Activated naive CD8-positive, alpha-beta T cell treated with anti-CD3 and anti-CD28 coated beads, Interleukin-2, amount 50 U/mL, for 24 hours (primary cell): ENCODE measurements around the gene SH3RF3.
"Not testable (repeated sequence)": the region's sequence is repeated elsewhere in the genome, so short reads cannot be mapped to it uniquely, and the experiment has no call there.

ENCODE experiments used
- ATAC-seq: fragments of 150-1000 bp; cut with Tn5 transposase; one replicate; pipeline ENCODE4 v1.10.0; 2021
- DNase-seq: peaks from one replicate; pipeline ENCODE4 v3.0.0; 2021
- H3K27ac Mint-ChIP-seq: one replicate; pipeline ENCODE4 v1.8.0; 2021; ENCODE audit warnings: mild to moderate bottlenecking, mixed read lengths
- H3K27me3 Mint-ChIP-seq: one replicate; pipeline ENCODE4 v1.8.0; 2021; ENCODE audit warnings: mixed read lengths
- H3K36me3 Mint-ChIP-seq: one replicate; pipeline ENCODE4 v1.8.0; 2021; ENCODE audit warnings: low read depth, mixed read lengths
- H3K4me1 Mint-ChIP-seq: one replicate; pipeline ENCODE4 v1.8.0; 2021; ENCODE audit warnings: mixed read lengths
- H3K4me3 Mint-ChIP-seq: one replicate; pipeline ENCODE4 v1.8.0; 2021; ENCODE audit warnings: mild to moderate bottlenecking, moderate library complexity, mixed read lengths
- H3K9me3 Mint-ChIP-seq: one replicate; pipeline ENCODE4 v1.8.0; 2021; ENCODE audit warnings: mixed read lengths

The SH3RF3 gene

DNA sequence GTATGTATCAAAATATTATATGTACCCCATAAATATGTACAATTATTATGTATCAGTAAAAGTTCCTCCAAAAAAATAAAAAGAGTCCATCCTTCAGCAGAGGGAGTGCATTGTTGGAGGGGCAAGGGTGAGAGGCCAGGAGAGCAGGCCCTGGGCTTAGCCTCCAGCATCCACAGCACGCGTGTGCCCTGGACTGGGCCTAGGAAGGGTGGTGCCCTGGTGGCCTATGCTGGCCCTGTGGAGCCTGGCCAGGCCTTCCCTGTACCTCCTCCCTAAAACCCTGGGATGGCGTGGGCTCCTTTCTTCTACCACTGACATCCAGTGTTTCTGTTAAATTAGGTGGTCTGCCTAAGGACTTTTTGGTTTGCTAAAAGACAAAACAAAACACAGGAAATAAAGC, 93.4 kb downstream of the SH3RF3 start:
- no peak for ATAC-seq
- peaks cover 18% of the 10 kb centered on the region for H3K4me1 Mint-ChIP-seq
- peaks cover 10% of the 10 kb centered on the region for H3K27me3 Mint-ChIP-seq
- H3K9me3 Mint-ChIP-seq, result no peaks in the 10 kb centered on the region
- no peak overlapping the region for H3K4me3 Mint-ChIP-seq
- no peaks in the 10 kb centered on the region for H3K36me3 Mint-ChIP-seq
- no peak overlapping the region for H3K27ac Mint-ChIP-seq
- DNase-seq, result no peak

DNA sequence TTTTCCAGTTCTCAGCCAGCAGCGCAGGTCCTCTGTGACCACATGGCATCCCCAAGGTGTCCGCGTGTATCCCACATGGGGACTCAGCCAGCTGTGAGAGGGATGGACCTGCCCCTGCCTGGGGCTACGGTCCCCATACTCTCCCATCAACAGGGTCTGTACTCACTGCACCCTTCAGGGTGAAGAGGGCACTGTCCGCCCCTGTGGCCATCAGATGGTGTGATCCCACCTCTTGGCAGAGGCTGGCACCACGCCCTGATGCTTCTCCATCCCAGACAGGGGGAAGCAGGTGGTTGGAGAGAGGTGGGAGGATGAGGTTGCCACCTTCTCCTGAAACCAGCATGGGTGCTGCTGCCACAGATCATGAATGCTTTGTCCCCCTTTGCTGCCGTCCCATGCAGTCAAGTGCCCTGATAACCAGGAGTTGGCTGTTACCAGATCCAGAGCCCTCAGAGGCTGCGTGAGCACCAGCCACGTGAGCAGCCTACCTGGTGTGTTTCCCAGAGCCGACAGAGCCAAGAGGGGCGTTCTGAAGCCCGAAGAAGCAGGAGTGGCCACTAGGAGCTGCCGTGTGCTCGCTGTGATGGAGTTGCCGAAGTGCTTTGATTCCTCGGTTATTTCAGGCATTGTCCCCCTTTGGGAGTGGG, 93.9 kb downstream of the SH3RF3 start:
- peaks cover 13% of the 10 kb centered on the region for H3K4me1 Mint-ChIP-seq

DNA sequence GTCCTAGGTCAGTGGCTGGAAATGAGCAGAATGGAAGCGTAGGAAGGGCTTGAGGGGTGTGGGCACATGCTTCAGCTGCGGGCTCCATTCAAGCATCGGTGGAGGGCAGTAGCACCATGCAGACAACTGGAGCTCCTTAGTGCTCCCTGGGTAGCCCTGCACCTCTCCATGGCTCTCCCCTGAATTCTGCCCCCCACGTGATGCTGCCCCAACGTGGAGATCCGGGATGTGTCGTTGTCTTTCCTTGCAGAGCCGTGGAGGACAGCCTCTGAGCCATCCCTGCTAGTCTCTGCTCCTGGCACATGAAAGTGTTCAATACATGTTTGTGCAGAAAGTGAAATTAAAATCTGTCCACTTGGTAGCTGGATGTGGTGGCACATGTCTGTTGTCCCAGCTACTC, 94.5 kb downstream of the SH3RF3 start:
- H3K27me3 Mint-ChIP-seq, result peaks cover 9% of the 10 kb centered on the region
- H3K4me1 Mint-ChIP-seq, result peaks cover 8% of the 10 kb centered on the region

More for the DNA sequence above, 93.9 kb downstream of the SH3RF3 start:
- Mint-ChIP-seq H3K4me3 (no peak overlapping the region), H3K36me3 (no peaks in the 10 kb centered on the region), H3K27ac (no peak overlapping the region), H3K9me3 (no peaks in the 10 kb centered on the region), H3K27me3 (peaks cover 9% of the 10 kb centered on the region)
- DNase-seq (no peak), ATAC-seq (no peak)

DNA sequence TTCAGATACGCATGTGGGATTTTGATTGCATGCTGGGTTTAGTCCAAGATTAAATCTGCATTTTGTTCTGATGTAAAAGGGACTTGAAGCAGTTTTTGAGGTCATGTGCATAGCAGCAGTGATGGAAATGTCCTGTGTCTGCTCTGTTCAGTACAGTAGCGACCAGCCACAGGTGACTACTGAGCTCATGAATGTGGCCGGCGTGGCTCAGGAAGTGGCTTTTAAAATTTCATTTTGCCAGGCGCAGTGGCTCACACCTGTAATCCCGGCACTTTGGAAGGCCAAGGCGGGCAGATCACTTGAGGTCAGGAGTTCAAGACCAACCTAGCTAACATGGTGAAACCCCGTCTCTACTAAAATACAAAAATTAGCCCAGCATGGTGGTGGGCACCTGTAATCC, 95.3 kb downstream of the SH3RF3 start:
- ATAC-seq, H3K36me3 Mint-ChIP-seq, H3K4me1 Mint-ChIP-seq, H3K27ac Mint-ChIP-seq, H3K4me3 Mint-ChIP-seq, DNase-seq, H3K9me3 Mint-ChIP-seq, H3K27me3 Mint-ChIP-seq: not testable (repeated sequence)

More for the DNA sequence above, 94.5 kb downstream of the SH3RF3 start:
- Mint-ChIP-seq H3K36me3 (no peaks in the 10 kb centered on the region), H3K27ac (no peak overlapping the region), H3K4me3 (no peak overlapping the region), H3K9me3 (no peaks in the 10 kb centered on the region)
- DNase-seq (no peak), ATAC-seq (no peak)

DNA sequence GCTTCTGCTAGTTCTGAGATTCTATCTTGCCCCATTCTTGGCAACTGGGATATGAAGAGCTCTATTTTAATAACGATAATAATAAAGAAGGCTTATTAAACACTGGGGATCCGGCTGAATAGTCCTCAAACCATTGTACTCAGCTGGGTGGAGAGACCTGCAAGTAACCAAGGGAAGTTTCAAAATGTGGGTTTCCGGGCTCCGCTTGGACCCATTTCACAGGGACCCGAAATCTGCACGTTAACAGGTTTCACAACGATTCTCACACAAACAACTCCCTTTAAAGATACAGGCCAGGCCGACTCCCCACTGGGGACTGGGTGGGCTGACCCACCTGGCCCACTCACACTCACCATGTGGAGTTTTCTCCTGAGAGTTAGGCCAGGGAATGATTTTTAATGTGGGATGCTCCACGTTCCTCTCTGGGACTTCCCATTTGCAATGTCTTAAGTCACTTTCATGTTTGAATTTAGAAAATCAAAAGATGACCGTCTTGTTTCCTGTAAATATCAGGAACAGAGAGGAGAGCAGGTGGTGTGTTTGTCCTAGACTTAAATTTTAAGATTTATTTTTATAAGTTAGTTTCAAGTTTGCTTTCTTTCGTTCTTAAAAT, 96.3 kb downstream of the SH3RF3 start:
- no peak for ATAC-seq
- no peaks in the 10 kb centered on the region for H3K27me3 Mint-ChIP-seq

DNA sequence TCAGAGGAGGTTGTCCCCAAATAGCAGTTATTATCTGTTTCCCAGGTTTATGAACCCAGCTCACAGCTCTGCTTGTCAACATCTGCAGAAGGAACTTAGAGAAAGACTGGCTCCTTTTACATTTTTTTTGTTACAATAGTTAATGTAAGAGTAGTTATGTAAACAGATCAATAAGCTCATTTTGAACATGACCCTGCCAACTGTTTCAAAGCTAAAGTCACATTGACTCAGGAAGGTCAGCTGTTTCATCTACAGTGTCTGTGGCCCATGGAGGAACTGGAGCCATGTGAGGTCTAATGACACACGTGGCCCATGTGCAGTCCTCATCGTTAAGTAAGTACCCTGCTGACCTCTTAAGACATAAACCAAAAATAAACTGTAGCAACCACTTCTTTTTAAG, 97.1 kb downstream of the SH3RF3 start:
- H3K4me1 Mint-ChIP-seq, result peaks cover 16% of the 10 kb centered on the region
- H3K27me3 Mint-ChIP-seq, result no peaks in the 10 kb centered on the region
- no peaks in the 10 kb centered on the region for H3K36me3 Mint-ChIP-seq
- H3K27ac Mint-ChIP-seq, result no peak overlapping the region
- H3K4me3 Mint-ChIP-seq, result no peak overlapping the region
- ATAC-seq, result no peak
- no peaks in the 10 kb centered on the region for H3K9me3 Mint-ChIP-seq
- DNase-seq, result no peak

More for the DNA sequence above, 96.3 kb downstream of the SH3RF3 start:
- Mint-ChIP-seq H3K9me3 (no peaks in the 10 kb centered on the region), H3K4me1 (peaks cover 8% of the 10 kb centered on the region), H3K36me3 (no peaks in the 10 kb centered on the region), H3K4me3 (no peak overlapping the region), H3K27ac (no peak overlapping the region)
- DNase-seq, result no peak

DNA sequence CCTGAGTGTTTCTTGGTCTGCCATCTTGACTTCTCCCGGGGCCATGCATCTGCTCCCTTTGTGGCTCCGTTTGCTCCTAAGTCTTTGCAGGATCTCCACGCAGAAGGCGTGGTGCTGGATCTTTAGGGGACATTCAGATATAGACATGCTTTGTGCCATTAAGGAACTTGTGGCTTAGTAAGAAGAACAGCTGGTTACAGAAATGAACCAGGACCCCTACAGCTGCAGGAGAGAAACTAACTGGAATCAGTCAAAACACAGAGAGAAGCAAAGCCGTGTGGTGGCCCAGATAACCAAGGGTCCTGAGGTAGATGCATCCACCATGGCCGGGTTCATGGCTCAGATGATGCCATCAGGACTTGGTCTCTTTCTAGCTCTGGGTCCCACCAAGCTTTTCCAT, 97.6 kb downstream of the SH3RF3 start:
- DNase-seq (no peak), ATAC-seq (no peak)
- no peak overlapping the region for H3K27ac Mint-ChIP-seq
- H3K36me3 Mint-ChIP-seq, result no peaks in the 10 kb centered on the region
- no peak overlapping the region for H3K4me3 Mint-ChIP-seq
- H3K27me3 Mint-ChIP-seq, result no peaks in the 10 kb centered on the region
- no peaks in the 10 kb centered on the region for H3K9me3 Mint-ChIP-seq
- H3K4me1 Mint-ChIP-seq, result peaks cover 21% of the 10 kb centered on the region

DNA sequence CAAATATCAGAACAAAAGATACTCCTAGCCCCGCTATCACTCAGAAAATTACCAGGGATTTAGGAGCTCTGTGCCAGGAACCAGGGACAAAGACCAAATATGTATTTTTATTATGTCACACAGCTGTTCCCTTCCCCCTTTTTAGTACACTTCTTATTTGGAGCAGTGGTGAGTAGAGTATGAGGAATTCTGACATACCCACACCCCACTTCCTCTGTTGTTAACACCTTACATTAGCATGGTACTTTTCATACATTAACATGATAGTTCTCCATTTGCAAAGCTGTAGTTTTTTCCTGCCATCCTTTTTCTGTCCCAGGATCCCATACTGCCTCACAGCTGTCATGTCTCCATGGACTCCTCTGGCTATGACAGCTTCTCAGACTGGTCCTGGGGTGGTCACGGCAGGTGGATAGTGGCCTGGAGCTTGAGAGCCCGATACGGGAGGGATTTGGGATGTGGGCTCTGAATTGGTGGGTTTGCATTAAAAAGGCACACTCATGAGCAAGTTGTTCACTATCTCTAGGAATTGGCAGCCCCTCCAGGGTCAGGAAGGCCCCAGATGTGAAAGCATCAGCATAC, 100.2 kb downstream of the SH3RF3 start:
- Mint-ChIP-seq H3K9me3 (no peaks in the 10 kb centered on the region), H3K4me1 (peaks cover 27% of the 10 kb centered on the region), H3K4me3 (no peak overlapping the region), H3K36me3 (no peaks in the 10 kb centered on the region), H3K27ac (no peak overlapping the region), H3K27me3 (no peaks in the 10 kb centered on the region)
- DNase-seq, result no peak
- ATAC-seq, result no peak

DNA sequence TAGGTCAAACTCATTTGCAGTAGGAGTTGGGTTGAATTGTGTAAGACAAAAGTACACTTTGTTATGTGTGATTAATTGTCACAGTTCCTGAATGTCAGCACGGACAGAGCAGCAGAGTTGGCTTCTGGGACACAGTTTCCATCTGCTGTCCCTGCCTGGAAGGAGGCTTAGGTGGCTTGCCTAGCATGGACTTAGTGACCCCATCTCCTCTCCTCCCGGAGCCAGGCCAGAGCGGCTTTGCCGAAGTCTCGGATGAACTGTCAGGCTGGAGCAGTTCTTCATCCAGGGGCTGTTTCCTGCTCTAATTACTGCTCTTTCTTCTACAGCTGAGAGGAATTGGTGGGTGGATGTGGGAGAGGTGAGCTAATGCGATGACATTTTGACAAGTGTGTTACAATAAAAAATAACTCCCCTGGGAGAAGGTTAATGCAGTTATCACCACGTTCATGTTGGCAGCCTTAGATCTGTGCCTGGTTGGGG, 102.0 kb downstream of the SH3RF3 start:
- no peaks in the 10 kb centered on the region for H3K27me3 Mint-ChIP-seq
- H3K4me1 Mint-ChIP-seq, result peaks cover 34% of the 10 kb centered on the region
- H3K27ac Mint-ChIP-seq, result no peak overlapping the region
- no peaks in the 10 kb centered on the region for H3K9me3 Mint-ChIP-seq
- H3K4me3 Mint-ChIP-seq, result no peak overlapping the region
- ATAC-seq (peak; percentile 75), DNase-seq (no peak)
- H3K36me3 Mint-ChIP-seq, result no peaks in the 10 kb centered on the region

DNA sequence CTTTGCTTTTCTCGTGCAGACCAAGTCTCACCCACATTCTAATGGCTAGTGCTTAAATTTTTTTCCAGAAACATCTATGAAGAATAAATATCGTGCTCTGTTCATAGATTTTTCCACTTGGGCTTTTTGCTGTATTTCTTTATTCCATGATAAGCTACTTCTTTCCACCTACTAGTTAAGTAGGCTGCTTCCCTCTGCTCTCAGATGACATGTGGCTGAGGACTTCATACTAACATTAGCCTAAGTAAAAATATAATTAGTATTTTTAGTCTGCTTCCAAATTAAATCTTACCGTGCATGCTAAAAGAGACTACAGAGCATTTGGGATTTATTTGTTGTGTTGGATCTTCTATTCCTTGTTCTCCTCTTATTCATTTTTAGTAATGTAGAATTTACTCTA, 102.4 kb downstream of the SH3RF3 start:
- H3K36me3 Mint-ChIP-seq, result no peaks in the 10 kb centered on the region
- H3K27ac Mint-ChIP-seq, result no peak overlapping the region
- H3K9me3 Mint-ChIP-seq, result no peaks in the 10 kb centered on the region

DNA sequence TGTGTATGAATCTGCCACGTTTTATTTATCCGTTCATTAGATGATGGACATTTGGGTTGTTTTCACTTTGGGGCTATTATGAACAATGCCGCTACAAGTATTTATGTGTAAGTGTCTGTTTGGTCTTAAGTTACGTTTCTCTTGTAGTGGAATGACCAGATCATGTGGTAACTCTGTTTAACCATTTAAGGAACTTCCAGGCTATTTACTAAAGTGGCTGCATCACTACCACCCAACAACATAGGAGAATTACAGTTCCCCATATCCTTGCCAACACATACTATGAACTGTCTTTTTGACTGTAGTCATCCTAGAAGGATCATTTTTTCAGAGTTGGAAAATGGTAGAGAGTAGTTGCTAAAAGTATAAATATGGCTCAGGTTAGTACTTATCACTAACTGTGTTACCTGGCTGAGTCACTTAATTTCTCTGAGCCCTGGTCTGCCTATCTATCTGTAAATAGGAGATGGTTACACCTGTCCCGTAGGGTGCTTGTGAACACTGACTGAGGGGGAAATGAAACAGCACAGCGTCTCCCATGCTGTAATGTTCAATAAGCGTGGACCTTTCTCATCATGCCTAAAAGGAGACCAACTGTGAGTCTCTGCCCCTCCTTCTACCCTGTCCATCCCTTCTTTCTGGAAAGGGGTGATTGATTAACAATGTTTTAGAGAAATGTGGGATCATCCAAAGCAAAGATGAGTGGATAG, 103.1 kb downstream of the SH3RF3 start:
- Mint-ChIP-seq H3K36me3 (no peaks in the 10 kb centered on the region), H3K4me3 (no peak overlapping the region), H3K9me3 (no peaks in the 10 kb centered on the region), H3K27me3 (no peaks in the 10 kb centered on the region), H3K4me1 (peaks cover 43% of the 10 kb centered on the region), H3K27ac (no peak overlapping the region)
- no peak for ATAC-seq
- DNase-seq, result no peak

More for the DNA sequence above, 102.4 kb downstream of the SH3RF3 start:
- DNase-seq (no peak), ATAC-seq (no peak)
- H3K4me3 Mint-ChIP-seq, result no peak overlapping the region
- H3K27me3 Mint-ChIP-seq, result no peaks in the 10 kb centered on the region
- peaks cover 38% of the 10 kb centered on the region for H3K4me1 Mint-ChIP-seq

DNA sequence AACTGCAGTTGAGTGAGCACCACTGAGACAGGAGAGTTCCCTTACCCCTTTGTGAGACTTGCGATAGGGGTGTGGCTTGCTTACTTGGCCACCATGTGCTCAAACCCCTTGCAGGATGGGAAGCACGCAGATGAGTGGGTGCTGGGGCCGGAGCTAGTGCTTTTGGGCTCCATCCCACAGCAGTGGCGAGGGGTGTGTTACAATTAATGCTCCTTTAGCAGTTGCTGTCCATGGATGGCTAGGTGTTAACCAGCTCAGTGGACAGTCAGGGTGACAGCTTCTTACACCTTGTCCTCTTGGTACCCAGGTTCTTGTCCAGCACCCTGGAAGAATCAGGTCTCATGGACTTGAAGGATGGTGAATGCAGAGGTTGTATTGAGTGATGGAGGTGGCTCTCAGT, 103.9 kb downstream of the SH3RF3 start:
- Mint-ChIP-seq H3K9me3 (no peaks in the 10 kb centered on the region), H3K27me3 (no peaks in the 10 kb centered on the region)

DNA sequence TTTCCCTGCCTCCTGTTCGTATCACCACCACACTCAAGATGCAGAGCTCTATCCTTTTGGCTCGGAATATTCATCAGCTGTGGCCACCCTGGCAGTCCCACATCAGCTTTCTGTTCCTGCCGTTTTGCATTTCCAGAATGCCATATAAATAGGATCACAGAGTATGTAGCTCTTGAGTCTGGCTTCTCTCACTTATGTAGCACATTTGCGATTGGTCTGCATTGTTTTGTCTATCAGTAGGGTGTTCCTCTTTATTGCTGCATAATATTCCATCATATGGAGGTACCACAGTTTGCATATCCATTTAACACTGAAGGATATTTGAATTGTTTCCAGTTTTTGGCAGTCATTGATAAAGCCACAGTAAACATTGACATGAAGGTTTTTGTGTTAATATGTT, 104.6 kb downstream of the SH3RF3 start:
- Mint-ChIP-seq H3K27ac (no peak overlapping the region), H3K4me3 (no peak overlapping the region), H3K27me3 (no peaks in the 10 kb centered on the region), H3K9me3 (no peaks in the 10 kb centered on the region), H3K4me1 (peaks cover 49% of the 10 kb centered on the region), H3K36me3 (no peaks in the 10 kb centered on the region)
- no peak for DNase-seq
- no peak for ATAC-seq

More for the DNA sequence above, 103.9 kb downstream of the SH3RF3 start:
- DNase-seq, result no peak
- no peak for ATAC-seq
- Mint-ChIP-seq H3K4me3 (no peak overlapping the region), H3K4me1 (peaks cover 43% of the 10 kb centered on the region), H3K27ac (no peak overlapping the region), H3K36me3 (no peaks in the 10 kb centered on the region)

DNA sequence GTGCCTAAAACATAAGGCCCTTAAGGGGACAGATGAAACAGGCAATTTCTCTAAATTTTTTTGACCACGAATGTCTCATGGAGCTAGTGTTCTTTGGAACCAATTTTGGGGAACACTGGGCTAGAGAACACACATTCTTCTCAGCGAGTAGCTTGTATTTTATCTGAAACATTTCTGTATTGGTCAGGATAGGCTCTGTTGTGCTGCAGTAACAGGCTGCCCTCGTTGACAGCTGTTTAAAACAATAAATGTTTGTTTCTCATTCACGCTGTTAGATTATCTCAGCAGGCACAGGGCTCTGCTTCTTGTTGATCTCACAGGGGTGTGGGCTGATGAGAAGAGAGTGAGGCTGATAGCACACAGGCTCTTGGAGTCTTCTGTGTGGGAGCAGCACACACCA, 105.3 kb downstream of the SH3RF3 start:
- ATAC-seq (no peak), DNase-seq (no peak)
- Mint-ChIP-seq H3K27ac (no peak overlapping the region), H3K9me3 (no peaks in the 10 kb centered on the region), H3K4me1 (peaks cover 51% of the 10 kb centered on the region), H3K4me3 (no peak overlapping the region), H3K27me3 (no peaks in the 10 kb centered on the region), H3K36me3 (no peaks in the 10 kb centered on the region)

DNA sequence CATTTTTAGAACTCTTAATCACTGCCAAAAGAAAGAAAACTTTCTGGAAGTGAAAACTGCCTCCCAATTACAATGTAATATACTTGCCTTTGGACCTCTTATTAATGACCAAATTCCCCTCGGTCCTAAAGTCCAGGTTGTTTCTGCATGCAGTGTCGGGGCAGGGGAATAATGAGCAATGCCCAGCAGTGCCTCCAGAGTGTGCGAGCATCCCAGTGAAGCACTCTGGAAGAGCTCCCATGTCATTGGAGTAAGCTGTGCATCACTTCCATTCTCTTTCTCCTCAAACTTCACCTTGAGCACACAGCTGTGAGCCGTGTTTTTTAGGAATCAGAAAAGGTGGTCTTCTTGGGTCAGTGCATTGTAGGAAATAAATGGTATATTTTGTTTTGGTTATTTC, 107.1 kb downstream of the SH3RF3 start:
- no peak overlapping the region for H3K27ac Mint-ChIP-seq

More for the DNA sequence above, 107.1 kb downstream of the SH3RF3 start:
- H3K9me3 Mint-ChIP-seq, result no peaks in the 10 kb centered on the region
- no peak overlapping the region for H3K4me3 Mint-ChIP-seq
- peaks cover 42% of the 10 kb centered on the region for H3K4me1 Mint-ChIP-seq
- ATAC-seq (no peak), DNase-seq (no peak)
- H3K36me3 Mint-ChIP-seq, result no peaks in the 10 kb centered on the region
- no peaks in the 10 kb centered on the region for H3K27me3 Mint-ChIP-seq
